H9 (cell line): ENCODE data around the gene GATAD2B. TPM values are rescaled to one million over a fixed set of nuclear protein-coding genes. Genes with fewer than 3 reads are reported as not detected.

ENCODE experiments used
- DNase-seq: peaks from one replicate; pipeline ENCODE4 v3.0.0-alpha.2; 2017
- H2AFZ ChIP-seq: one replicate; pipeline ENCODE4 v1.6.1; 2013; ENCODE audit warnings: mild to moderate bottlenecking, low read length, control low read depth, moderate library complexity
- H2AK5ac ChIP-seq: 2 replicates; pipeline ENCODE4 v1.6.1; 2013; ENCODE audit warnings: low read length, control low read depth, mixed read lengths; ENCODE audit not compliant: insufficient read length
- H2BK120ac ChIP-seq: one replicate; pipeline ENCODE4 v1.6.1; 2013; ENCODE audit warnings: low read depth, mild to moderate bottlenecking, low read length, control low read depth, inconsistent platforms; ENCODE audit not compliant: poor library complexity, severe bottlenecking
- H2BK12ac ChIP-seq: 2 replicates; pipeline ENCODE4 v1.6.1; 2013; ENCODE audit warnings: low read length, control low read depth, mixed read lengths, low read depth; ENCODE audit not compliant: insufficient read length
- H2BK15ac ChIP-seq: 2 replicates; pipeline ENCODE4 v1.6.1; 2013; ENCODE audit warnings: low read depth, low read length, control low read depth
- H2BK20ac ChIP-seq: one replicate; pipeline ENCODE4 v1.6.1; 2013; ENCODE audit warnings: low read depth, mild to moderate bottlenecking, low read length, control low read depth, inconsistent platforms; ENCODE audit not compliant: poor library complexity, severe bottlenecking
- H2BK5ac ChIP-seq: 2 replicates; pipeline ENCODE4 v1.6.1; 2013; ENCODE audit warnings: low read length, control low read depth, mixed read lengths; ENCODE audit not compliant: insufficient read length
- H3K14ac ChIP-seq: 2 replicates; pipeline ENCODE4 v1.6.1; 2013; ENCODE audit warnings: low read length, control low read depth; ENCODE audit not compliant: insufficient read depth
- H3K18ac ChIP-seq: 2 replicates; pipeline ENCODE4 v1.6.1; 2013; ENCODE audit warnings: low read depth, mild to moderate bottlenecking, mixed read lengths, low read length, control low read depth; ENCODE audit not compliant: insufficient read length
- H3K23ac ChIP-seq: 2 replicates; pipeline ENCODE4 v1.6.1; 2013; ENCODE audit warnings: low read length, control low read depth, mixed read lengths, low read depth; ENCODE audit not compliant: insufficient read length
- H3K23me2 ChIP-seq: 2 replicates; pipeline ENCODE4 v1.6.1; 2013; ENCODE audit warnings: low read depth, mild to moderate bottlenecking, mixed read lengths, low read length, control low read depth; ENCODE audit not compliant: insufficient read length, poor library complexity, severe bottlenecking
- H3K27ac ChIP-seq: 2 replicates; pipeline ENCODE4 v1.5.1; 2013; ENCODE audit warnings: low read length, control low read depth, mixed read lengths, low read depth; ENCODE audit not compliant: insufficient read length
- H3K27me3 ChIP-seq: 2 replicates; pipeline ENCODE4 v1.6.1; 2013; ENCODE audit warnings: low read length, control low read depth, inconsistent platforms; ENCODE audit not compliant: insufficient read depth
- H3K4ac ChIP-seq: 2 replicates; pipeline ENCODE4 v1.6.1; 2013; ENCODE audit warnings: low read depth, mild to moderate bottlenecking, control low read depth, inconsistent platforms, low read length, moderate library complexity
- H3K4me1 ChIP-seq: 2 replicates; pipeline ENCODE4 v1.6.1; 2013; ENCODE audit warnings: low read length, control low read depth, inconsistent platforms; ENCODE audit not compliant: insufficient read depth
- H3K4me2 ChIP-seq: 2 replicates; pipeline ENCODE4 v1.6.1; 2013; ENCODE audit warnings: low read length, control low read depth, mixed read lengths; ENCODE audit not compliant: insufficient read length, insufficient read depth
- H3K56ac ChIP-seq: 2 replicates; pipeline ENCODE4 v1.6.1; 2013; ENCODE audit warnings: low read depth, mild to moderate bottlenecking, mixed read lengths, low read length, control low read depth; ENCODE audit not compliant: insufficient read length
- H3K79me1 ChIP-seq: 2 replicates; pipeline ENCODE4 v1.6.1; 2013; ENCODE audit warnings: low read depth, mild to moderate bottlenecking, moderate library complexity, low read length, control low read depth, inconsistent platforms; ENCODE audit not compliant: insufficient read depth, poor library complexity, severe bottlenecking
- H3K79me2 ChIP-seq: 2 replicates; pipeline ENCODE4 v1.6.1; 2013; ENCODE audit warnings: low read length, control low read depth, inconsistent platforms; ENCODE audit not compliant: insufficient read depth
- H3K9ac ChIP-seq: 2 replicates; pipeline ENCODE4 v1.6.1; 2013; ENCODE audit warnings: low read length, control low read depth, mixed read lengths; ENCODE audit not compliant: insufficient read length; ENCODE audit errors: extremely low read depth
- H3K9me3 ChIP-seq: one replicate; pipeline ENCODE4 v1.6.1; 2013; ENCODE audit warnings: low read depth, low read length, inconsistent platforms; ENCODE audit not compliant: control insufficient read depth
- H3T11ph ChIP-seq: one replicate; pipeline ENCODE4 v1.6.1; 2013; ENCODE audit warnings: mild to moderate bottlenecking, low read length, control low read depth, inconsistent platforms
- H4K20me1 ChIP-seq: one replicate; pipeline ENCODE4 v1.6.1; 2013; ENCODE audit not compliant: control insufficient read depth, insufficient read length, insufficient read depth
- H4K5ac ChIP-seq: 2 replicates; pipeline ENCODE4 v1.6.1; 2013; ENCODE audit warnings: low read depth, mild to moderate bottlenecking, mixed read lengths, low read length, control low read depth; ENCODE audit not compliant: insufficient read length
- H4K8ac ChIP-seq: replicated peaks from 2 replicates; pipeline ENCODE4 v1.6.1; 2013; ENCODE audit warnings: low read length, control low read depth, mixed read lengths, low read depth; ENCODE audit not compliant: insufficient read length
- H4K91ac ChIP-seq: 2 replicates; pipeline ENCODE4 v1.6.1; 2013; ENCODE audit warnings: low read depth, mild to moderate bottlenecking, moderate library complexity, mixed read lengths, low read length, control low read depth; ENCODE audit not compliant: insufficient read length
- H3K27ac Mint-ChIP-seq, 3 experiments: 2 replicates in 2 of 3; 3 replicates in 1 of 3; pipeline ENCODE4 v1.8.0; 2020 to 2021; ENCODE audit warnings: mixed read lengths in 3 of 3, mild to moderate bottlenecking in 1 of 3, moderate library complexity in 1 of 3
- H3K27me3 Mint-ChIP-seq: 2 replicates; pipeline ENCODE4 v1.8.0; 2021; ENCODE audit warnings: low read depth, mild to moderate bottlenecking, moderate library complexity, mixed read lengths
- H3K36me3 Mint-ChIP-seq, 3 experiments: 2 replicates in 2 of 3; 3 replicates in 1 of 3; pipeline ENCODE4 v1.8.0; 2020 to 2021; ENCODE audit warnings: low read depth in 3 of 3, mixed read lengths in 3 of 3; ENCODE audit not compliant: insufficient read depth in 1 of 3
- H3K4me1 Mint-ChIP-seq, 2 experiments: 2 replicates each; pipeline ENCODE4 v1.8.0; 2020; ENCODE audit warnings: mixed read lengths in 2 of 2
- H3K4me3 Mint-ChIP-seq, 2 experiments: 2 replicates in 1 of 2; 3 replicates in 1 of 2; pipeline ENCODE4 v1.8.0; 2020 to 2021; ENCODE audit warnings: mild to moderate bottlenecking in 2 of 2, mixed read lengths in 2 of 2, moderate library complexity in 1 of 2
- H3K9me3 Mint-ChIP-seq, 2 experiments: 2 replicates in 1 of 2; 3 replicates in 1 of 2; pipeline ENCODE4 v1.8.0; 2020; ENCODE audit warnings: mild to moderate bottlenecking in 2 of 2, mixed read lengths in 2 of 2, moderate library complexity in 1 of 2
- CTCF ChIP-seq: fragments of 200-600 bp; sonication (generic); conservative IDR thresholded peaks from 3 replicates; pipeline ENCODE4 v1.8.0; 2021; ENCODE audit warnings: antibody characterized with exemption, mild to moderate bottlenecking
- WGBS: extraction: QIAGEN DNeasy Blood & Tissue Kit; methylation state at CpG from one replicate; pipeline ENCODE4 v1.1.7; 2013; ENCODE audit warnings: missing lambda C conversion rate, low lambda C conversion rate, mixed read lengths; ENCODE audit not compliant: insufficient read length; ENCODE audit errors: extremely low coverage; 5-methylcytosine and 5-hydroxymethylcytosine counted together
- total RNA-seq: library from RNA; stranded (reverse); gene quantifications from 2 replicates; pipeline ENCODE4 v1.2.1, GENCODE V29; 2021

GATAD2B gene
- total RNA-seq, 1 experiment from 2014 or later: 44.1 TPM

DNA sequence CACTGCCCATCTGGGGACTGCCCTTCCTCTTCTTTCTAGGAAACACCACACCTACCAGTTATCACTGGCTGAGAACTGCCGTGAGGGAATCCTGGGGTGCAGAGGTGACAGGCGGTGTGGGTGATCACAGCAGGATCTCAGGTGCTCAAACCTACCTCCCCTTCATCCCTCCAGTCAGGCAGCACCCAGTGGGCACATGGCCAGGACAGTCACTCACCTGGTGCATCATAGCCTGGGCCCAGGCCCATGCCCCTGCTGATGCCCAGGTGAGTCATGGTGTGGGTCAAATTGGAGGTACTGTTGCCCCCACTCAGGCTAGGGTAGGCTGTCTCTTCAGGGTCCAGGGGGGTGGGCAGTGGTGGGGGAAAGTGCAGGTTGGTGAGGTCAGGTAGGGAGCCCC, 29.0 kb upstream of the GATAD2B start:
- H3K4me3 Mint-ChIP-seq: no peak overlapping the region
- H3K27ac Mint-ChIP-seq: no peak overlapping the region
- no CpG with 5 or more reads among the region's 2 CpGs for WGBS

More for the DNA sequence above, 29.0 kb upstream of the GATAD2B start:
- Mint-ChIP-seq H3K9me3 (no peaks in the 10 kb centered on the region), H3K4me1 (peaks cover 8 to 9% of the 10 kb centered on the region in 2 experiments), H3K36me3 (peaks cover 23 to 67% (median 38%) of the 10 kb centered on the region in 3 experiments; a peak in 6 of 7 replicates), H3K27me3 (no peaks in the 10 kb centered on the region)
- no peaks in the 10 kb centered on the region for H3K23me2 ChIP-seq
- no peak overlapping the region for H3K23ac ChIP-seq
- H3K4me1 ChIP-seq: no peaks in the 10 kb centered on the region
- no peak overlapping the region for H2BK15ac ChIP-seq
- H3K79me1 ChIP-seq: peaks cover 9% of the 10 kb centered on the region
- DNase-seq: no peak
- H3K14ac ChIP-seq: no peak overlapping the region
- no peaks in the 10 kb centered on the region for H3K27me3 ChIP-seq
- no peak overlapping the region for H4K5ac ChIP-seq
- peaks cover 18% of the 10 kb centered on the region for H3K79me2 ChIP-seq
- H2AK5ac ChIP-seq: no peak overlapping the region
- no peak overlapping the region for H3K9ac ChIP-seq
- H3K4ac ChIP-seq: no peak overlapping the region
- no peak overlapping the region for H2BK20ac ChIP-seq
- H3K4me2 ChIP-seq: no peak overlapping the region
- H3K56ac ChIP-seq: no peak overlapping the region
- no peak overlapping the region for H3K18ac ChIP-seq
- no peak overlapping the region for H4K91ac ChIP-seq
- no peak overlapping the region for H3K27ac ChIP-seq
- H2BK120ac ChIP-seq: no peak overlapping the region
- H3T11ph ChIP-seq: no peak overlapping the region
- H3K9me3 ChIP-seq: no peaks in the 10 kb centered on the region
- peaks cover 2% of the 10 kb centered on the region for H4K20me1 ChIP-seq
- no peak overlapping the region for H2BK5ac ChIP-seq
- no peak overlapping the region for H2BK12ac ChIP-seq
- no peak overlapping the region for H4K8ac ChIP-seq
- H2AFZ ChIP-seq: no peak overlapping the region
- TF ChIP-seq CTCF: no peak
